GM12872 (cell line): ENCODE measurements around the gene DEFB132.

Experiments used
- TF ChIP-seq, protein P1 (sequence below): IDR thresholded peaks from 3 replicates; pipeline ENCODE4 v1.5.1; 2011; ENCODE audit warnings: low read depth, mild to moderate bottlenecking, low read length, moderate library complexity; ENCODE audit not compliant: insufficient read depth

DEFB132 gene

GRCh38 chr20:252801-253200, 4.7 kb upstream of the DEFB132 start:
- TF ChIP-seq, protein P1, sequence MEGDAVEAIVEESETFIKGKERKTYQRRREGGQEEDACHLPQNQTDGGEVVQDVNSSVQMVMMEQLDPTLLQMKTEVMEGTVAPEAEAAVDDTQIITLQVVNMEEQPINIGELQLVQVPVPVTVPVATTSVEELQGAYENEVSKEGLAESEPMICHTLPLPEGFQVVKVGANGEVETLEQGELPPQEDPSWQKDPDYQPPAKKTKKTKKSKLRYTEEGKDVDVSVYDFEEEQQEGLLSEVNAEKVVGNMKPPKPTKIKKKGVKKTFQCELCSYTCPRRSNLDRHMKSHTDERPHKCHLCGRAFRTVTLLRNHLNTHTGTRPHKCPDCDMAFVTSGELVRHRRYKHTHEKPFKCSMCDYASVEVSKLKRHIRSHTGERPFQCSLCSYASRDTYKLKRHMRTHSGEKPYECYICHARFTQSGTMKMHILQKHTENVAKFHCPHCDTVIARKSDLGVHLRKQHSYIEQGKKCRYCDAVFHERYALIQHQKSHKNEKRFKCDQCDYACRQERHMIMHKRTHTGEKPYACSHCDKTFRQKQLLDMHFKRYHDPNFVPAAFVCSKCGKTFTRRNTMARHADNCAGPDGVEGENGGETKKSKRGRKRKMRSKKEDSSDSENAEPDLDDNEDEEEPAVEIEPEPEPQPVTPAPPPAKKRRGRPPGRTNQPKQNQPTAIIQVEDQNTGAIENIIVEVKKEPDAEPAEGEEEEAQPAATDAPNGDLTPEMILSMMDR: no peak

DNA sequence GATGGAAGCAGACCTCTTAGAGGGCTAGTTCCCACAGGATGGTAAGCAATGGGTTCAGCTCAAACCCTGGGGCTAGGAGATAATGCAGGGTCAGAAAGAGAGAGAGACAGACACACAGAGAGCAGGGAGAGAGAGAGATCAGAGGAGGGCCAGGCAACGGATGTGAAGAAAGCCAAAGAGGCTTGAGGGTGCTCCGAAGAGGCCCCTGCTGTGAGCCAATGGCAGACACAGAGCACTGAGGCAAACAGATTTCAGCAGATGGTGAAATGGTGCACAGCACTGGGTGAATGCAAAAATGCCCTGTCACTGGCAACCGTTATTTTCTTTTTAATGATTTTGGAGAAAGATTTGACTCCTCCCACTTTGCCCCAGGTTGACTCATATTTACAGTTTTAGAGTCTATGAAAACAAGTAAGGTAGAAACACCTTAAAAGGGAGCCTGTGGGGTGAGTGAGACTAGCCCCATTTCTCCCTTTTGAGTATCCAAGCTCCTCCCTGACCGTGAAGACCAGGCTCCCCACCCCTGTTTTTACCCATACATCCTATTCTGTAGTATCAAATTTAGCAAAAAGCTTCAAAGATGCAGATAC, 840 bp downstream of the DEFB132 start:
- TF ChIP-seq, protein P1: no peak

GRCh38 chr20:258963-259362, 1.4 kb downstream of the DEFB132 start:
- TF ChIP-seq, protein P1: 0 out of 3 replicates have a peak, but pooled peaks have one; percentile 7

GRCh38 chr20:259981-260380, 2.5 kb downstream of the DEFB132 start:
- TF ChIP-seq, protein P1: no peak

DNA sequence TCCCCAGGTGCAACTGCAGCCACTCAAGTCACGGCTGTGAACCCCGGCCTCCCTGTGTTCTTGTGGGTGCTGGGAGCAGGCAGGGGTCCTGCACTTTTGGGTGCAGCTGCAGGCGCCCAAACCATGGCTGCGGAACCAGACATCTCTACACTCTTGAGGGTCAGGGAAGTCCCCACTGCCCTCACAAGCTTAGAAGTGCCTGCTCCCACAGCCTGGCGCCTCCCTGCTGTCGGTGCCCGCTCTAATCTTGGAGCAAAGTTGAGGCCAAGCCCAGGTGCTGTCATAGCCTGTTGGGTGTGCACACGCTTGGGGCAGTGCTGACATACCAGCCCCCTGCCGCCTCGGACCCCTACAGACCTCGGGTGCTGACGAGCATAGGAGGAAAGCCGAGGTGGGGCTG, 6.2 kb downstream of the DEFB132 start:
- TF ChIP-seq, protein P1: no peak

DNA sequence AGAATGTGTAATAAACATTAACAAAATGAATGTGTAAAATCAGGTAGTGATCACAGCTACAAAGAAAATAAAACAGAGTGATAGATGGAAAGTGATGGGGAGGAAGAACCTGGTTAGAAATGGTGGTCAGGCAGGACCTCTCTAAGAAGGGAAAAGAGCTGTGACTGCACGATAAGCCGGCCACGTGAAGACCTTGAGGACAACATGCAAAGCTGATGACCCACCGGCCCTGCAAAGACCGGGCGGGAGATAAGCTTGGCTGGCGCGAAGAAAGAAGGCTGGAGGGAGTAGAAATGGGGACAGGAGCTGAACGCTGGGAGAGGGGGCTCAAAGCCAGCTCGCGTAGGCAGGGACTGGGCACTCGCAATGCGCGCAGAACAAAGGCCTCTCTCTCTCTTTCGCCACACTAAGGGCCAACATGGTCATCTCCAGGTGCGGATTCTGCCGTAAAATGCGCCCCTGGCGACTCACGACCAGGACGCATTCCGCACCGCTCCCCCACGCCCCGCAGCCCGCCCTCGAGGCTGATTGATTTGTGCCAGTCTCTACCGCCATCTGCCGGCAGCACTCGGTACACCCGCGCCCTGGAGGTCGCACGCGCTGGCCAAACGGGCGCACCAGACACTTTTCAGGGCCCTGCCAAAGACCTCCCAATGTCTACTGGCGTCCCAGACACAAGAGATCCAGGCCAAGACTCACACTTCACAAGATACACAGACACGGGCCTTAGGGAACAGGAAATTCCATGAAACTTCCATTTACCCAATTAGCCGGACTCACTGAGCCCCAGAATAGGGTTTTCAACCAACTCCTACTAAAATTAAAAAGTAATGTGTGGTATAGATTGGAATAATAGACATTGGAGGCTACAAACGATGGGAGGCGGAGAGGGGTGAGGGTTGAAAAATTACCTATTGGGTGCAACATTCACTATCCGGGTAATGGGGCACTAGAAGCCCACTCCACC, 9.4 kb downstream of the DEFB132 start:
- TF ChIP-seq, protein P1: peak; percentile 95

DNA sequence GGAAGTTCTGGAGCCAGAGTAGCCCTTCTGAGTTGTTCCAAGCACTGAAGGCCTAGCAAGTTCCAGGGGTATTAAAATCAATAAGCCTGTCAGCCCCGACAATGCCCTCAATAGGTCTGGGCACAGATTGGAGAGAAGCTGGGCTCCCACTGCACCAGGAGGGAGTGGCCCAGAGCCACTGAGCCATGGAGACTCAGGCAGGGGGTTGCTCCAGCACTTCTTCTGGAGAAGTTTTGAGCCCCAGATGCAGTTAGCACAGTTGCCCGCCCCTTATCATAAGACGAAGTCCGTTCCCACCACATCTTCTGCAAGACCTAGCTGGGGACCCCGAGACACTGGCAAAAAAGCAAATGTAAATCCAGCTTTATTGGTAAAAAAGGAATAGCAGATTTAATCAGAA, 13.0 kb downstream of the DEFB132 start:
- TF ChIP-seq, protein P1: no peak
